Activated naive CD4-positive, alpha-beta T cell treated with Interleukin-2 at 50 U/mL for 16 hours (primary cell): ENCODE data around the gene SNX25.

Experiments used
- DNase-seq: peaks from one replicate; pipeline ENCODE4 v3.0.0-alpha.2; 2020

SNX25 gene

GRCh38 chr4:185269286-185269685 is 59.9 kb downstream of the SNX25 start:
- no peak for DNase-seq

- DNase-seq: no peak
These were observed 60.6 kb downstream of the SNX25 start for GRCh38 chr4:185270037-185270436.

- DNase-seq: no peak
These were observed 61.5 kb downstream of the SNX25 start for GRCh38 chr4:185270885-185271284.

- DNase-seq: no peak
These were observed 62.8 kb downstream of the SNX25 start for GRCh38 chr4:185272245-185272644.

GRCh38 chr4:185275501-185275900 is 66.1 kb downstream of the SNX25 start:
- DNase-seq: no peak

- no peak for DNase-seq
These were observed 66.6 kb downstream of the SNX25 start for GRCh38 chr4:185276036-185276435.

- DNase-seq: no peak
These were observed 69.3 kb downstream of the SNX25 start for GRCh38 chr4:185278716-185279115.

- DNase-seq: no peak
These were observed 71.2 kb downstream of the SNX25 start for GRCh38 chr4:185280608-185281007.

- no peak for DNase-seq
These were observed 73.6 kb downstream of the SNX25 start for GRCh38 chr4:185282968-185283367.

- no peak for DNase-seq
These were observed 74.3 kb downstream of the SNX25 start for GRCh38 chr4:185283723-185284122.

- no peak for DNase-seq
These were observed 76.4 kb downstream of the SNX25 start for GRCh38 chr4:185285632-185286393.

- DNase-seq: no peak
These were observed 77.2 kb downstream of the SNX25 start for GRCh38 chr4:185286571-185286970.

GRCh38 chr4:185287031-185287430 is 77.6 kb downstream of the SNX25 start:
- DNase-seq: no peak

- DNase-seq: no peak
These were observed 80.7 kb downstream of the SNX25 start for GRCh38 chr4:185290018-185290607.

- no peak for DNase-seq
These were observed 81.3 kb downstream of the SNX25 start for GRCh38 chr4:185290656-185291055.

GRCh38 chr4:185293202-185293601 is 83.8 kb downstream of the SNX25 start:
- no peak for DNase-seq

GRCh38 chr4:185296665-185297460 is 87.5 kb downstream of the SNX25 start:
- no peak for DNase-seq

- DNase-seq: no peak
These were observed 89.5 kb downstream of the SNX25 start for GRCh38 chr4:185298728-185299430.

- no peak for DNase-seq
These were observed 95.1 kb downstream of the SNX25 start for GRCh38 chr4:185304541-185304940.

- no peak for DNase-seq
These were observed 95.7 kb downstream of the SNX25 start for GRCh38 chr4:185304944-185305690.

GRCh38 chr4:185305979-185306442 is 96.6 kb downstream of the SNX25 start:
- DNase-seq: no peak
